ENCODE data around the gene WNT6.
A peak's percentile ranks its signal among the peaks of the same experiment; 100 is the strongest.

Gene WNT6

DNA sequence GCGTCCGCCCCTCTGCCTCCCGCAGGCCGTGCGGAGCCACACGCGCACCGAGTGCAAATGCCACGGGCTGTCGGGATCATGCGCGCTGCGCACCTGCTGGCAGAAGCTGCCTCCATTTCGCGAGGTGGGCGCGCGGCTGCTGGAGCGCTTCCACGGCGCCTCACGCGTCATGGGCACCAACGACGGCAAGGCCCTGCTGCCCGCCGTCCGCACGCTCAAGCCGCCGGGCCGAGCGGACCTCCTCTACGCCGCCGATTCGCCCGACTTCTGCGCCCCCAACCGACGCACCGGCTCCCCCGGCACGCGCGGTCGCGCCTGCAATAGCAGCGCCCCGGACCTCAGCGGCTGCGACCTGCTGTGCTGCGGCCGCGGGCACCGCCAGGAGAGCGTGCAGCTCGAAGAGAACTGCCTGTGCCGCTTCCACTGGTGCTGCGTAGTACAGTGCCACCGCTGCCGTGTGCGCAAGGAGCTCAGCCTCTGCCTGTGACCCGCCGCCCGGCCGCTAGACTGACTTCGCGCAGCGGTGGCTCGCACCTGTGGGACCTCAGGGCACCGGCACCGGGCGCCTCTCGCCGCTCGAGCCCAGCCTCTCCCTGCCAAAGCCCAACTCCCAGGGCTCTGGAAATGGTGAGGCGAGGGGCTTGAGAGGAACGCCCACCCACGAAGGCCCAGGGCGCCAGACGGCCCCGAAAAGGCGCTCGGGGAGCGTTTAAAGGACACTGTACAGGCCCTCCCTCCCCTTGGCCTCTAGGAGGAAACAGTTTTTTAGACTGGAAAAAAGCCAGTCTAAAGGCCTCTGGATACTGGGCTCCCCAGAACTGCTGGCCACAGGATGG is 14.0 kb downstream of the WNT6 start:
- Histone ChIP-seq H3K36me3 (ENCODE audit: insufficient read depth, low read length) (no peaks in the 10 kb centered on the region), H3K9ac (ENCODE audit: low read depth, low read length) (no peak overlapping the region; the same call in 1 of the 2 replicates), H3K4me1 (ENCODE audit: insufficient read depth, low read length) (peaks cover 17% of the 10 kb centered on the region), H3K9me3 (ENCODE audit: control insufficient read depth, insufficient read depth, low read length) (no peaks in the 10 kb centered on the region)

DNA sequence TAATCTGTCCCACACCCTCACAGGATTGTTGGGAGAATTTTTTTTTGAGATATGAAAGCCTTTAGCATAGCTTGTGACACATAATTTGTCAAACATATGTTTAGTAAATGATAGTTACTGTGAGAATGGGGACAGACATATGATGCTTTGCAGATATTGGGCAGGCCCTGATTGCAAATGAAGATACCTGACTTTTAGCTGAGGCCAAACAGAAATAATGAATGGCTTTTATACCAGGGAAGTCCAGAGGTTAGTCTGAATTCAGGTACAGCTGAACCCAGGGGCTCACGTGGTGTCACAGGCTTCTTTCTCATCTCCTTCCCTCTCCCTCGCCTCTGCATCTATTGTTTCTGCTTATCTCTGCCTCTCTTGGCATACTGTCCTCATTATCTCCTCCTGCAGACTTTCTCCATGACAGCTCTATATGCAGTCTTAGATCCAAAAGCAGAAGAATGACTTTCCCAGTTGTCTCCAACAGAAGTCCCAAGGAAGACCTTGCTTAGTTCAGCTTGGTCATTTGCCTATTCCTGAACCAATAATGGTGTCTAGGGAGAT is 16.2 kb downstream of the WNT6 start:
- no peak overlapping the region for H3K9ac ChIP-seq (ENCODE audit: low read depth, low read length)
- H3K36me3 ChIP-seq (ENCODE audit: insufficient read depth, low read length) = no peaks in the 10 kb centered on the region
- H3K4me1 ChIP-seq (ENCODE audit: insufficient read depth, low read length) = peaks cover 27% of the 10 kb centered on the region
- H3K9me3 ChIP-seq (ENCODE audit: control insufficient read depth, insufficient read depth, low read length) = no peaks in the 10 kb centered on the region

DNA sequence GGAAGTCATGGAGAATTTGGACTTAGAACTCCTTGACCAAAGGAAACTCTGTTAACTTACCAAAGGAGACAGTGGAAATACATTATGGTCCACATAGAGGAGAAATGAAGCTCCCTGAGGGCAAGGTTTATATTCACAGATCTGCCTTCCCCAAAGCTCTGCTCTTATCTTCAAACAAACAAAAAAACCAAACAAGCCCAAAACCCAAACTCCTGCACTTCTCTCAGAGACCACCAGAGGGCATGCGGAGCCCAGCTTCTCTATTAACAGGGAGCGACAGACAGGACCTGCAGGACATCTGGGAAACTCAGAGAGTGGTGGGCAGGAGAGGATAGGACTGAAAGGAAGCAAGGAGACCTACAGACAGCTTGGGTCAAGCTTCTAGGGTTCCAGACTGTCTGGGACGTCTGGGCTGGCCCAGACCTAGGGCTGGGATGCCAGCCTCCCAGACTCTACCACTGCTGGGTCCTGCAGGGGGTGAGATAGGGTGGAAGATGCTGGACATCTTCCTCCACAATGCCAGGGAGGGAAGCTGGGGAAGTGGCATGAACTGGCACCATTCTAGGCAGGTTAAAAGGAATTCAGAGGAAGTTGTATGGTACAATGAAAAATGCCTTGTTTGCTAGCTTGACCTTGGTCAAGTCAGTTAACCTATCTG is 17.1 kb downstream of the WNT6 start:
- Histone ChIP-seq H3K9ac (ENCODE audit: low read depth, low read length) (no peak overlapping the region), H3K9me3 (ENCODE audit: control insufficient read depth, insufficient read depth, low read length) (no peaks in the 10 kb centered on the region), H3K36me3 (ENCODE audit: insufficient read depth, low read length) (no peaks in the 10 kb centered on the region), H3K4me1 (ENCODE audit: insufficient read depth, low read length) (peaks cover 27% of the 10 kb centered on the region)

DNA sequence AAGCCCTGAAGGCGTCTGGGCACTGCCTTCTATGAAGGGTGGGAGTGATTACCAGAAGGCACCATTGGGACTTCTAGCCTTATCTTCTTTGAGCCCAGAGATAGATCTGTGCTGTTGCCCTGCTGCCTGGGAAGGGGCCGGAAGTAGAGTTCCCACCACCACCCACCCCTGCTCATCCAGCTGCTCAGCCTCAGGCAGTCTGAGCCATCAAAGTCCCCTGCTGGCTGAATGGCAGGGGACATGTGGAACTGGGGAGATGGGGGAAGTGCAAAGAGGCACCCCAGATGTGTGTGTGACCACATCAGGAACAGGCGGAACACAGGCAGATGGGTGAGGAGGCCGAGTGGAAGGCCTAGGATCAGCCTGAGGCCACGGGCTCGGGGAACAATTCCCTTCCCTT is 17.7 kb downstream of the WNT6 start:
- Histone ChIP-seq H3K36me3 (ENCODE audit: insufficient read depth, low read length) (no peaks in the 10 kb centered on the region), H3K4me1 (ENCODE audit: insufficient read depth, low read length) (peaks cover 22% of the 10 kb centered on the region), H3K9ac (ENCODE audit: low read depth, low read length) (no peak overlapping the region)

DNA sequence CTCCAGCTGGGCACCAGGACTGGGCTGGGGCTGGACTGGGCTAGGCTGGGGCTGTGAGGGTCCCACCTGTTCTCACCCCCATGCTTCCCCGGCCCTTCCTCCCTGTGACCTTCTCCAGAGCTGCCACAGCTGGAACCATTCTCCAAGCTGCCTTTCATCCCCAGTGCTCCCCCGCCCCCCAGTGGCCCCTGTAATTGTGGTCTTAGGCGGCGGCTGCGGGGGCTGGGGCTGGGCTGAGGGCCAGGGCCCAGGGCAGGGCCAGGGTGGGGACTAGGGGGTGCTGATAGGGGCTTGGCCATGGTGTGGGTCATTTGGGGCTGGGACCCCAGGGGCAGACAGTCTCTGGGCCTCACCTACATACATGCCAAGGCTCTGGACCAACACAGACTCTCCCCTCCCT is 18.3 kb downstream of the WNT6 start:
- H3K4me1 ChIP-seq (ENCODE audit: insufficient read depth, low read length) = peaks cover 20% of the 10 kb centered on the region

More for the DNA sequence above, 17.7 kb downstream of the WNT6 start:
- no peaks in the 10 kb centered on the region for H3K9me3 ChIP-seq (ENCODE audit: control insufficient read depth, insufficient read depth, low read length)

DNA sequence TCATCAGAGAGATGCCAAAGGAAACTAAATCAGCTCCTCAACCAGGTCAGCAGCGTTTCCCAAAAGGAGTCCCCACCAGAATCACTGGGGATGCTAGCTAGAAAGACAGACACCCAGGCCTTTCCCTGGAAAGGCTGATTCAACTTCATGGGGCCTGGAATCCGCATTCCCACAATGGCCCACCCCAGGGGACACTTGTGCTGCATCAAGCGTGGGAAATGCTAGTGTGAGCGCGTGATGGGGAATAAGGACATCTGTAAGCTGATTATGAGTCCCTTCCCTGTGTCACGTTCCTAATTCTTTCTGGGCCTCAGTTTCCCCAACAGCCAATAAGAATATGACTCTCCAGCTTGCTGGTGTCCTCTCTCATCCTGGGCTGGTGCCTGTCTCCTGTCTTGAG is 18.9 kb downstream of the WNT6 start:
- no peaks in the 10 kb centered on the region for H3K9me3 ChIP-seq (ENCODE audit: control insufficient read depth, insufficient read depth, low read length)
- H3K9ac ChIP-seq (ENCODE audit: low read depth, low read length) = no peak overlapping the region
- no peaks in the 10 kb centered on the region for H3K36me3 ChIP-seq (ENCODE audit: insufficient read depth, low read length)
- H3K4me1 ChIP-seq (ENCODE audit: insufficient read depth, low read length) = peaks cover 20% of the 10 kb centered on the region

More for the DNA sequence above, 18.3 kb downstream of the WNT6 start:
- H3K9me3 ChIP-seq (ENCODE audit: control insufficient read depth, insufficient read depth, low read length) = no peaks in the 10 kb centered on the region
- no peaks in the 10 kb centered on the region for H3K36me3 ChIP-seq (ENCODE audit: insufficient read depth, low read length)
- no peak overlapping the region for H3K9ac ChIP-seq (ENCODE audit: low read depth, low read length)

DNA sequence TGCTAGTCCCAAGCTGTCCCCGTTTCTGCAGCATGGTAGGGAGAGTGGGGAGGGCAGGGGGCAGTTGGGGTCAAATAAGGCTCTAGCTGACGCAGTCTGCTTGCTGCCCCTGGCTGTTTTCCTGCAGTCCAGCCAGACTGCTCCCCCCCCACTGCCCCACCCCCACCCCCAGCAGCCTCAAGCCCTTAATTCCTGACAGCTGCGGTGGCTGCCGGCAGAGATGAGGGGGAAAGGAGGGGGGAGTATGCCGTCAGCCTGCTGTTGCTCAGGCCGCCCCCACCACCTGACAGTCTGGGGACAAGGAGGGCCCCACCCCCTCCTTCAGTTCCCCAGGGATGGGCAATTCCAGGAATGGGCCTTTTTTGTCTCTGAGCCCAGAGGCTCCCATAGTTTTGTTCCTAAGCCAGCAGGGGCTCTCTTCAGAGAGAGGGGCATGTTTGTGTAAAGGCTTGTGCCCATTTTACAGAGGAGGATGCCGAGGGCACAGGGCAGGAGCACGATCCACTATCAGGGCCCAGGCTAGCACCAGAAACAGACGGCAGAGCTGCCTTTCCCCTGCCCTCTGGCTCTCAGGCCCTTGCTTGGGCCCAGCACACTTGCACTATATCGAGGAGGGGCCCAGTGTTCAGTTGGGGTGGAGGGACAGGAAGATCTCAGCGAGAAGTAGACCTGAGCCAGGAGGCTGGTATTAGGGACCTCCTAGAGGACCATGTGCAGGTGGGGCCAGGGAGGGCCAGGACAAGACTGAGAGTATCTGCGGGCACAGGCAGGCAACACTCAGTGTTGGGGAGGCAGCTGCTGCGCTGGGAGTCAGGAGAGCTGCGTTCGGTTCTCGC is 19.5 kb downstream of the WNT6 start:
- peaks cover 20% of the 10 kb centered on the region for H3K4me1 ChIP-seq (ENCODE audit: insufficient read depth, low read length)
- H3K9me3 ChIP-seq (ENCODE audit: control insufficient read depth, insufficient read depth, low read length) = no peaks in the 10 kb centered on the region
- H3K36me3 ChIP-seq (ENCODE audit: insufficient read depth, low read length) = no peaks in the 10 kb centered on the region
- H3K9ac ChIP-seq (ENCODE audit: low read depth, low read length) = no peak overlapping the region

DNA sequence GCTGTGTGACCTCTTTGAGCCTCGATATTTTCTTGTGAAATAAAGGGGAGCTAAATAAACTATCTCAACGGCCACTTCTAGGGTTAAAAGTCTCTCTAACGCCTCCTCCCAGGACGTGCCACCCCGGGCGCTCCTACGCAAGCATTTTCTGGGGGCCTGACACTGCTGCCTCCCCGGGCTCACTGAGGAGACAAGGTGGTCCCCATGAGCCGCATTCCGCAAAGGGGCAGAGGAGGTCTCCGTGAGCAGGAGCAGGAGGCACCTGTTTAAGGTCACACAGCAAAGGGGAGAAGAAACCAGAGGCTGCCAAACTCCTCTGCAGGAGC is 20.1 kb downstream of the WNT6 start:
- Histone ChIP-seq H3K9ac (ENCODE audit: low read depth, low read length) (no peak overlapping the region), H3K4me1 (ENCODE audit: insufficient read depth, low read length) (peaks cover 20% of the 10 kb centered on the region), H3K9me3 (ENCODE audit: control insufficient read depth, insufficient read depth, low read length) (no peaks in the 10 kb centered on the region), H3K36me3 (ENCODE audit: insufficient read depth, low read length) (no peaks in the 10 kb centered on the region)

DNA sequence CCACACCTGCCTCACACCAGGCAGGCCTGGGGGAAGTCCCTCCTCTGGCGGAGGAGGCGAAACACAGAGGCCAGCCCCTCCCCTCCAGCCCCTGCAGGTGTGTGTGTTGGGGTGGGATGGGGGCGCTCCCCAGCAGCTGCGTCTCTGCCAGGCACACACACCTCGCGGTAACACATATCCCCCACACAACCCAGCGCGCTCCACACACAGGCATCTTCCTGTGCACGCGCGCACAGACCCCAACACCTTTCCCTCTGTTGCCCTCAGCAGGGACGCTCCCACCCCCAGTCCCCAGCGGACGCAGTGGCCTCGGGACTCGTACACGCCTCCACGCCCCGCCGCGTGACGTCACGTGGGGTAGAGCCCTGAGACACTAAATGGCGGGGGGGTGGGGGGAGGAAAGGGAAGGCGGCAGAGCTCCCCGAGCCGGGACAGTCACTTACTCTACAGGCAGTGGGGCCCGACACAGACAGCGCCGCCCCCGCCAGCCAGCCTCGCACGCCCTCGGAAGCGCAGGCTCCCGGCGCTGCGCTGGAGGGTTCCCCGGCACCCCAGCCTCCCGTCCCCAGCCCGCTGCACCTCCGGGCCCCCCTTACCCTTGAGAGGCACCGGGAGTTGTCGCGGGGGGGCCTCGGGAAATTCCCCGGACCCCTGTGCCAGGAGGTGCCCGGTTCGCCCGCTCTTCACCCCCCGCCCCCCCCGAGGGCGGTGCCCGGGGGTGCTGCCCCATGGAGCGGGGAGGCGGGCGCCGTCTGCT is 20.7 kb downstream of the WNT6 start, which contains the start of gene WNT10A:
Gene WNT10A (plus strand): TSS at position 751 of the 757 bp plus-strand sequence. CDS start 144 bp downstream, outside the sequence.
- Histone ChIP-seq H3K9ac (ENCODE audit: low read depth, low read length) (peak within 1 kb of the TSS; percentile 27; the same call in 1 of the 2 replicates), H3K9me3 (ENCODE audit: control insufficient read depth, insufficient read depth, low read length) (no peaks in the 10 kb centered on the region), H3K4me1 (ENCODE audit: insufficient read depth, low read length) (peaks cover 20% of the 10 kb centered on the region), H3K36me3 (ENCODE audit: insufficient read depth, low read length) (no peaks in the 10 kb centered on the region)

DNA sequence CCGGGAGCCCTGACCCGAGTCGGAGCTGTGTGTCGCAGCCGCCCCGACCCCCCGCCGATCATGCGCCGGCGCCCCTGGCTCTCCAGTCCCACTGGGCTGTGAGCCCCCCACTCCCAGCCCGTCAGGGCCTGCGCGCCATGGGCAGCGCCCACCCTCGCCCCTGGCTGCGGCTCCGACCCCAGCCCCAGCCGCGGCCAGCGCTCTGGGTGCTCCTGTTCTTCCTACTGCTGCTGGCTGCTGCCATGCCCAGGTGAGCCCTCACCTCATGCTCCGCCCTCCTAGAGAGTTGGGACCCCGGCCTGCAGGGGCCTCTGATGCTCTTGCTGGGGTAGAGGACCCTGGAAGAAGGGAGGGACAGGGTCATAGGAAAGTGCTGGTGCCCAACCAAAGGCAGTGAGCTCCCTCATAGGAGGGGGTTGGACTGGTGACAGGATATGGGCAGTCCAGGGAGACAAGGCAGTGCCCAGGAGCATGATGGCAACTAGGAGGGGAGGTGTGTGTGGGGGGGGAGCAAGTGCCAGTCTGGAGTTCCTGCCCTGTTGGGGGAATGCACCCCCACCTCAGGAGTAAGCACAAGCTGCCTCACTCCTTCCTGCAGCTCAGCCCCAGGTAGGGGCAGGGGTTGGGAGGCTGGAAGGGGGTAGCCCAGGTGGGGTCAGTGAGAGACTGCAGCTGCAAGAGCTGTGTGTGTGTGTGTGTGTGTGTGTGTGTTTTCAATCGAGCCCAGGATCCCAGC is 21.4 kb downstream of the WNT6 start:
- Histone ChIP-seq H3K36me3 (ENCODE audit: insufficient read depth, low read length) (no peaks in the 10 kb centered on the region), H3K4me1 (ENCODE audit: insufficient read depth, low read length) (peaks cover 20% of the 10 kb centered on the region), H3K9me3 (ENCODE audit: control insufficient read depth, insufficient read depth, low read length) (no peaks in the 10 kb centered on the region), H3K9ac (ENCODE audit: low read depth, low read length) (peak overlapping the region; percentile 27; the same call in 1 of the 2 replicates)

DNA sequence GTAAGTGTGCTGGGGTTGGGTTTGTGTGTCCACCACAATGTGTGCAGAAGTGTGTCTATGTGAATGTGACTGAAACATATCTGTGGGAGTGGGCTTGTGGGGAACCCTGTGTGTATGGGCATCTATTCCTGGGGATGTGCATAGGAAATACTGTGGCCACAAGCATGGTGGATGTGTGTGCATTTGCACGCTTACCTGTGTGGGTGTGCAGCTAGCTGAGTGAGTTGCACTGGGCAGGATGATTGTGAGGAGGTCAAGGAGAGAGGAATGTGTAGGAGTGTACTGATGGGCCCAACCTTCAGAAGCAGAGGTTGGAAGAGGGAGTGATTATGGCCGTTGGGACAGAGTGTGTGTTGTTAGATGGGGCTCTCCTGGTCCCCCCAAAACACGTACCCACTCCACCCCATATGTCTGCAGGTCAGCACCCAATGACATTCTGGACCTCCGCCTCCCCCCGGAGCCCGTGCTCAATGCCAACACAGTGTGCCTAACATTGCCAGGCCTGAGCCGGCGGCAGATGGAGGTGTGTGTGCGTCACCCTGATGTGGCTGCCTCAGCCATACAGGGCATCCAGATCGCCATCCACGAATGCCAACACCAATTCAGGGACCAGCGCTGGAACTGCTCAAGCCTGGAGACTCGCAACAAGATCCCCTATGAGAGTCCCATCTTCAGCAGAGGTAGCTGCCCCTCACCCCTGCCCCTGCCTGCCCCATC is 22.3 kb downstream of the WNT6 start:
- Histone ChIP-seq H3K36me3 (ENCODE audit: insufficient read depth, low read length) (no peaks in the 10 kb centered on the region), H3K9me3 (ENCODE audit: control insufficient read depth, insufficient read depth, low read length) (no peaks in the 10 kb centered on the region), H3K9ac (ENCODE audit: low read depth, low read length) (no peak overlapping the region), H3K4me1 (ENCODE audit: insufficient read depth, low read length) (peaks cover 20% of the 10 kb centered on the region)

DNA sequence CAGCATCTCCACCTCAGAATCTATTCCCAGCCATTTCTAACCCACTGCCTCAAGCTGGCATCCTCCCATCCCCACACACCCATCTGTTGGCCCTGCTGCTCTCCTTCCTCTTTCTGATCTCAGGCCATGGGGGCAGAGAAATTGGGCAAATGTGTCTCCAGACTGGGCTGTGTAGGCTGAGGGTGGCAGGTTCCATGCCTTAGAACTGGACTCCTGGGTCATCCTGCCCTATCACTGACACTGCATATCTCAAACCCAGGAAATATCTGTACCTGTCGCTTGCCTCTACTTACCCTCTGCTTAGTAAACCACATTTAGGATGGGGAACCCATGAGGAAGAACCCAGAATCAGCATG is 22.8 kb downstream of the WNT6 start:
- Histone ChIP-seq H3K4me1 (ENCODE audit: insufficient read depth, low read length) (peaks cover 20% of the 10 kb centered on the region), H3K36me3 (ENCODE audit: insufficient read depth, low read length) (no peaks in the 10 kb centered on the region), H3K9me3 (ENCODE audit: control insufficient read depth, insufficient read depth, low read length) (no peaks in the 10 kb centered on the region), H3K9ac (ENCODE audit: low read depth, low read length) (no peak overlapping the region)

Data from ES-I3 (cell line).